Measurements from ENCODE around the gene MED13L.

Gene MED13L

GRCh38 chr12:115956659-115957058 lies 320.8 kb downstream of the MED13L start:
- no peak overlapping the region for H3K4me3 ChIP-seq (ENCODE audit: low read length)
- no peak for TF ChIP-seq CTCF (conservative IDR thresholded peaks at IDR 0.05; ENCODE audit: low read length)
- DNase-seq (ENCODE audit: low read depth): no peak

GRCh38 chr12:115956236-115956635 lies 321.3 kb downstream of the MED13L start:
- no peak for TF ChIP-seq CTCF (conservative IDR thresholded peaks at IDR 0.05; ENCODE audit: low read length)

GRCh38 chr12:115953450-115953849 lies 324.0 kb downstream of the MED13L start:
- no peak overlapping the region for H3K4me3 ChIP-seq (ENCODE audit: low read length)
- TF ChIP-seq CTCF (conservative IDR thresholded peaks at IDR 0.05; ENCODE audit: low read length): no peak
- DNase-seq (ENCODE audit: low read depth): peak; percentile 17

More at GRCh38 chr12:115956236-115956635, 321.3 kb downstream of the MED13L start:
- H3K4me3 ChIP-seq (ENCODE audit: low read length): no peak overlapping the region
- no peak for DNase-seq (ENCODE audit: low read depth)

GRCh38 chr12:115953031-115953430 lies 324.5 kb downstream of the MED13L start:
- TF ChIP-seq CTCF (conservative IDR thresholded peaks at IDR 0.05; ENCODE audit: low read length): no peak
- H3K4me3 ChIP-seq (ENCODE audit: low read length): no peak overlapping the region
- no peak for DNase-seq (ENCODE audit: low read depth)

GRCh38 chr12:115950959-115951358 lies 326.5 kb downstream of the MED13L start:
- DNase-seq (ENCODE audit: low read depth): no peak
- H3K4me3 ChIP-seq (ENCODE audit: low read length): no peak overlapping the region
- TF ChIP-seq CTCF (conservative IDR thresholded peaks at IDR 0.05; ENCODE audit: low read length): no peak

- no peak for TF ChIP-seq CTCF (conservative IDR thresholded peaks at IDR 0.05; ENCODE audit: low read length)
- H3K4me3 ChIP-seq (ENCODE audit: low read length): no peak overlapping the region
- no peak for DNase-seq (ENCODE audit: low read depth)
Measured at GRCh38 chr12:115949675-115950074, 327.8 kb downstream of the MED13L start.

- no peak for DNase-seq (ENCODE audit: low read depth)
- peak; percentile 24; the same call in 1 of the 2 replicates for TF ChIP-seq CTCF (conservative IDR thresholded peaks at IDR 0.05; ENCODE audit: low read length)
- H3K4me3 ChIP-seq (ENCODE audit: low read length): no peak overlapping the region
Measured at GRCh38 chr12:115947696-115948062, 329.8 kb downstream of the MED13L start.
